Ishikawa (cell line): Measurements from ENCODE around the gene ZNF532.

ENCODE experiments used
- CREB1 ChIP-seq: IDR thresholded peaks from 2 replicates; pipeline ENCODE4 v1.6.1; 2012; ENCODE audit warnings: low read depth
- EP300 ChIP-seq: IDR thresholded peaks from 2 replicates; pipeline ENCODE4 v1.6.1; 2012; ENCODE audit warnings: borderline replicate concordance
- FOXM1 ChIP-seq: IDR thresholded peaks from 2 replicates; pipeline ENCODE4 v1.6.1; 2012; ENCODE audit warnings: low read depth, borderline replicate concordance
- MAX ChIP-seq: IDR thresholded peaks from 2 replicates; pipeline ENCODE4 v1.6.1; 2012
- RAD21 ChIP-seq: IDR thresholded peaks from 2 replicates; pipeline ENCODE4 v1.6.1; 2012; ENCODE audit warnings: low read depth
- REST ChIP-seq: IDR thresholded peaks from 2 replicates; pipeline ENCODE4 v1.6.1; 2012; ENCODE audit warnings: low read depth, mild to moderate bottlenecking
- TAF1 ChIP-seq: IDR thresholded peaks from 2 replicates; pipeline ENCODE4 v1.6.1; 2012; ENCODE audit warnings: low read depth, mild to moderate bottlenecking
- TEAD4 ChIP-seq: IDR thresholded peaks from 2 replicates; pipeline ENCODE4 v1.6.1; 2012

DNA sequence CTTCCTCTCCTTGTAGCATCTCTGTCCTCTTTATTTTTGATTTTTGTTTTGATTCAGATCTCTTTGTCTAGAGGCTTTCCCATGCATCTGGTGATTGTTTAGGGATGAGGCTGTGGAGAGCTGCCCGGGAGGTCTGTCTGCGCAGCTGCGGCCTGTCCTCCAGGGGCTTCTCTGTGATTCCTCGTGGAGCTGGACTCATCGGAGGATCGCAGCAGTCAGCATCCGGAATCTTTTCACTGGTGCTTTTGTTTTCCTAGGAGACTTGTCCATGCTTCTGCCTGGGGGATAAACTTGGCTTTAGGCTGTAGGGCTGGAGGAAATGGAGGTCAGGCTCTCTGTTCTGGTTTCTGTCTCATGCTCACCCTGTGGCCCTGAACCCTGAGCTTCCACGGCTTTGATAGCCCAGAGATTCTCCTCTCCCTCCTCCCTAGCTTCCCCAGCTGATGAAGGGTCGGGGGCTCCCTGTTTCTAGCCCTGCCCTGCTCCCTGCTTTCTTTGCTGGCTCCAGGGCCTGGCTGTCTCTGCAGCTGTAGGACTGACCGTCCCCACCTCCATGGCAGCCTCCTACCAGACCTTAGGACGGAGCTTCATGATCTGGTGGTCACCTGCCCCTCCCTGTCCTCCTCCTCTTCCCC lies 35.5 kb downstream of the ZNF532 start:
- TF ChIP-seq TEAD4 (no peak), CREB1 (no peak), RAD21 (no peak), FOXM1 (no peak), MAX (no peak), EP300 (no peak), REST (no peak), TAF1 (no peak)
